HEK293 (cell line): ENCODE results near the gene TTLL11.

Source experiments
- BCL11A ChIP-seq: fragments of 450-650 bp; formaldehyde crosslinking; IDR thresholded peaks from 2 replicates; pipeline ENCODE4 v1.5.1; 2016; ENCODE audit warnings: low read depth, missing biosample characterization, missing genetic modification characterization
- GLIS2 ChIP-seq: fragments of 450-650 bp; formaldehyde crosslinking; IDR thresholded peaks from 2 replicates; pipeline ENCODE4 v1.5.1; 2016; ENCODE audit warnings: missing biosample characterization, missing genetic modification characterization
- MEIS1 ChIP-seq: sonication (generic); formaldehyde crosslinking; IDR thresholded peaks from 2 replicates; pipeline ENCODE4 v1.8.1; 2022; ENCODE audit warnings: missing genetic modification reagents, mild to moderate bottlenecking, borderline replicate concordance
- YY1 ChIP-seq: fragments of 450-650 bp; formaldehyde crosslinking; IDR thresholded peaks from 2 replicates; pipeline ENCODE4 v1.5.1; 2018; ENCODE audit warnings: missing biosample characterization, missing genetic modification characterization
- ZNF10 ChIP-seq: fragments of 450-650 bp; formaldehyde crosslinking; IDR thresholded peaks from 2 replicates; pipeline ENCODE4 v1.5.1; 2017; ENCODE audit warnings: missing biosample characterization, missing genetic modification characterization
- ZNF16 ChIP-seq: fragments of 450-650 bp; formaldehyde crosslinking; IDR thresholded peaks from 2 replicates; pipeline ENCODE4 v1.5.1; 2016; ENCODE audit warnings: low read depth, missing biosample characterization, missing genetic modification characterization
- ZNF394 ChIP-seq: fragments of 450-650 bp; formaldehyde crosslinking; IDR thresholded peaks from 2 replicates; pipeline ENCODE4 v1.5.1; 2016; ENCODE audit warnings: missing biosample characterization, missing genetic modification characterization, mild to moderate bottlenecking, moderate library complexity, borderline replicate concordance
- TF ChIP-seq, protein P1 (sequence below): fragments of 450-650 bp; formaldehyde crosslinking; IDR thresholded peaks from 2 replicates; pipeline ENCODE4 v1.5.1; 2016; ENCODE audit warnings: missing biosample characterization, missing genetic modification characterization
- TF ChIP-seq, protein P2 (sequence below): fragments of 450-650 bp; formaldehyde crosslinking; IDR thresholded peaks from 2 replicates; pipeline ENCODE4 v1.5.1; 2016; ENCODE audit warnings: missing biosample characterization, missing genetic modification characterization
- TF ChIP-seq, protein P3 (sequence below): fragments of 450-650 bp; formaldehyde crosslinking; IDR thresholded peaks from 2 replicates; pipeline ENCODE4 v1.5.1; 2016; ENCODE audit warnings: missing biosample characterization, missing genetic modification characterization, low read depth
- TF ChIP-seq, protein P4 (sequence below): fragments of 450-650 bp; formaldehyde crosslinking; IDR thresholded peaks from 2 replicates; pipeline ENCODE4 v1.5.1; 2016; ENCODE audit warnings: missing biosample characterization, missing genetic modification characterization

DNA sequence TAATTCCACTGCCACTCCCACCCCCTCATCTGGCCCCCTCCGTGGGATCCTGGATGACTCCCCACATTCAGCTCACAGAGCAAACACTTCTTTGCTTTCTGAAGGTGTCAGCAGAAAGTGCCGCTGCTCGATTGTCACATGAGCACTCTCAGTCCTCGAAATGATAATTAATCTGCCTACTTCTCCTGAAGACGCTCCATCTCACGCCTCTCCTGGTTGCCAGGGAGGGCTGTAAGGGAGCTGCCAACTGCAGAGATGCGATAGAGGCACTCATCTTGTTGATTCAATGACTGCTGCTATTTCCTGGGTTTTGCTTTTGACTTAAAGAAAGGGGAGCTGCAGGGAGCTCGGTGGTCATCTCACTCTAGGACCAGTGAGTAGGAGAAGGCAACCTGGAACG is 235.2 kb downstream of the TTLL11 start:
- no peak for TF ChIP-seq ZNF16 (tag by site-specific recombination)
- TF ChIP-seq, protein P1, sequence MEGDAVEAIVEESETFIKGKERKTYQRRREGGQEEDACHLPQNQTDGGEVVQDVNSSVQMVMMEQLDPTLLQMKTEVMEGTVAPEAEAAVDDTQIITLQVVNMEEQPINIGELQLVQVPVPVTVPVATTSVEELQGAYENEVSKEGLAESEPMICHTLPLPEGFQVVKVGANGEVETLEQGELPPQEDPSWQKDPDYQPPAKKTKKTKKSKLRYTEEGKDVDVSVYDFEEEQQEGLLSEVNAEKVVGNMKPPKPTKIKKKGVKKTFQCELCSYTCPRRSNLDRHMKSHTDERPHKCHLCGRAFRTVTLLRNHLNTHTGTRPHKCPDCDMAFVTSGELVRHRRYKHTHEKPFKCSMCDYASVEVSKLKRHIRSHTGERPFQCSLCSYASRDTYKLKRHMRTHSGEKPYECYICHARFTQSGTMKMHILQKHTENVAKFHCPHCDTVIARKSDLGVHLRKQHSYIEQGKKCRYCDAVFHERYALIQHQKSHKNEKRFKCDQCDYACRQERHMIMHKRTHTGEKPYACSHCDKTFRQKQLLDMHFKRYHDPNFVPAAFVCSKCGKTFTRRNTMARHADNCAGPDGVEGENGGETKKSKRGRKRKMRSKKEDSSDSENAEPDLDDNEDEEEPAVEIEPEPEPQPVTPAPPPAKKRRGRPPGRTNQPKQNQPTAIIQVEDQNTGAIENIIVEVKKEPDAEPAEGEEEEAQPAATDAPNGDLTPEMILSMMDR (tag by site-specific recombination), result no peak
- TF ChIP-seq ZNF10 (tag by site-specific recombination), result no peak
- TF ChIP-seq MEIS1 (CRISPR knock-in tag), result no peak
- TF ChIP-seq GLIS2 (tag by site-specific recombination), result no peak
- no peak for TF ChIP-seq YY1 (tag by site-specific recombination)
- no peak for TF ChIP-seq BCL11A
- TF ChIP-seq, protein P2, sequence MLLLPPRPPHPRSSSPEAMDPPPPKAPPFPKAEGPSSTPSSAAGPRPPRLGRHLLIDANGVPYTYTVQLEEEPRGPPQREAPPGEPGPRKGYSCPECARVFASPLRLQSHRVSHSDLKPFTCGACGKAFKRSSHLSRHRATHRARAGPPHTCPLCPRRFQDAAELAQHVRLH, result no peak
- TF ChIP-seq, protein P3, sequence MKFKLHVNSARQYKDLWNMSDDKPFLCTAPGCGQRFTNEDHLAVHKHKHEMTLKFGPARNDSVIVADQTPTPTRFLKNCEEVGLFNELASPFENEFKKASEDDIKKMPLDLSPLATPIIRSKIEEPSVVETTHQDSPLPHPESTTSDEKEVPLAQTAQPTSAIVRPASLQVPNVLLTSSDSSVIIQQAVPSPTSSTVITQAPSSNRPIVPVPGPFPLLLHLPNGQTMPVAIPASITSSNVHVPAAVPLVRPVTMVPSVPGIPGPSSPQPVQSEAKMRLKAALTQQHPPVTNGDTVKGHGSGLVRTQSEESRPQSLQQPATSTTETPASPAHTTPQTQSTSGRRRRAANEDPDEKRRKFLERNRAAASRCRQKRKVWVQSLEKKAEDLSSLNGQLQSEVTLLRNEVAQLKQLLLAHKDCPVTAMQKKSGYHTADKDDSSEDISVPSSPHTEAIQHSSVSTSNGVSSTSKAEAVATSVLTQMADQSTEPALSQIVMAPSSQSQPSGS (tag by site-specific recombination), result no peak
- TF ChIP-seq, protein P4, sequence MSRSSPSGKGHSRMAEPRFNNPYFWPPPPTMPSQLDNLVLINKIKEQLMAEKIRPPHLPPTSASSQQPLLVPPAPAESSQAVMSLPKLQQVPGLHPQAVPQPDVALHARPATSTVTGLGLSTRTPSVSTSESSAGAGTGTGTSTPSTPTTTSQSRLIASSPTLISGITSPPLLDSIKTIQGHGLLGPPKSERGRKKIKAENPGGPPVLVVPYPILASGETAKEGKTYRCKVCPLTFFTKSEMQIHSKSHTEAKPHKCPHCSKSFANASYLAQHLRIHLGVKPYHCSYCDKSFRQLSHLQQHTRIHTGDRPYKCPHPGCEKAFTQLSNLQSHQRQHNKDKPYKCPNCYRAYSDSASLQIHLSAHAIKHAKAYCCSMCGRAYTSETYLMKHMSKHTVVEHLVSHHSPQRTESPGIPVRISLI (tag by site-specific recombination), result no peak
- no peak for TF ChIP-seq ZNF394 (tag by site-specific recombination)
